HepG2 (cell line): ENCODE results near the gene TAS1R3. TPM values are rescaled to one million over a fixed set of nuclear protein-coding genes. Genes with fewer than 3 reads are reported as not detected.

ENCODE experiments used
- CENPT ChIP-seq: sonication (generic); formaldehyde crosslinking; IDR thresholded peaks from 2 replicates; pipeline ENCODE4 v1.8.0; 2022; ENCODE audit warnings: low read depth, mild to moderate bottlenecking, moderate library complexity, missing genetic modification reagents
- PAXIP1 ChIP-seq: sonication (generic); formaldehyde crosslinking; conservative IDR thresholded peaks from 2 replicates; pipeline ENCODE4 v1.4.0; 2020; ENCODE audit warnings: mild to moderate bottlenecking, missing genetic modification reagents, moderate library complexity
- POGK ChIP-seq: sonication (generic); formaldehyde crosslinking; conservative IDR thresholded peaks from 2 replicates; pipeline ENCODE4 v1.8.0; 2022; ENCODE audit warnings: mild to moderate bottlenecking, moderate library complexity, missing genetic modification reagents
- SP5 ChIP-seq: IDR thresholded peaks from 2 replicates; pipeline ENCODE4 v1.6.1; 2016; ENCODE audit warnings: low read depth, borderline replicate concordance
- TEAD2 ChIP-seq: sonication (generic); formaldehyde crosslinking; IDR thresholded peaks from 2 replicates; pipeline ENCODE4 v1.9.0; 2021; ENCODE audit warnings: missing genetic modification reagents
- ZNF263 ChIP-seq: sonication (generic); formaldehyde crosslinking; IDR thresholded peaks from 2 replicates; pipeline ENCODE4 v1.4.0; 2020; ENCODE audit warnings: missing genetic modification reagents
- ZNF572 ChIP-seq: sonication (generic); formaldehyde crosslinking; IDR thresholded peaks from 2 replicates; pipeline ENCODE4 v1.5.1; 2020; ENCODE audit warnings: mild to moderate bottlenecking, missing genetic modification reagents
- ZNF574 ChIP-seq: sonication (generic); formaldehyde crosslinking; IDR thresholded peaks from 2 replicates; pipeline ENCODE4 v1.4.0; 2020; ENCODE audit warnings: missing genetic modification reagents
- ZNF781 ChIP-seq: sonication (generic); formaldehyde crosslinking; IDR thresholded peaks from 2 replicates; pipeline ENCODE4 v1.5.1; 2020; ENCODE audit warnings: borderline replicate concordance, mild to moderate bottlenecking, missing genetic modification reagents; ENCODE audit errors: not compliant biosample characterization
- polyA plus RNA-seq, 8 experiments: library from polyadenylated mRNA; depleted of rRNA in 3 of 8; stranded (reverse) in 7 of 8; unstranded in 1 of 8; fragments of >200 nt; fragmentation: Illumina TruSeq in 4 of 8; extraction: Trizol in 4 of 8; gene quantifications; 2 replicates each; pipeline versions ENCODE4 v1.2.1 to v1.2.3, GENCODE V29; 2011 to 2016; ENCODE audit warnings: low read depth in 4 of 8, missing spikeins in 1 of 8, mixed read lengths in 1 of 8; ENCODE audit not compliant: insufficient read depth in 1 of 8
- total RNA-seq, 5 experiments: library from RNA; depleted of rRNA; stranded (reverse); fragments of >200 nt; fragmentation: Illumina TruSeq; extraction: Trizol; gene quantifications; 2 replicates each; pipeline ENCODE4 v1.2.3, GENCODE V29; 2016; ENCODE audit warnings: low read depth in 1 of 5

TAS1R3 gene
- total and polyA plus RNA-seq, 2 of the 13 experiments (the other 11 are each of a cell fraction or from before 2014, with no cell fraction given) = 0.13 to 0.15 TPM

- TF ChIP-seq PAXIP1 (peak; percentile 41; the same call in 1 of the 2 replicates), TEAD2 (CRISPR knock-in tag) (no peak), ZNF263 (0 out of 2 replicates have a peak, but pooled peaks have one; percentile 15), CENPT (CRISPR knock-in tag) (no peak), ZNF781 (CRISPR knock-in tag) (peak; percentile 23), ZNF572 (no peak), ZNF574 (CRISPR knock-in tag) (0 out of 2 replicates have a peak, but pooled peaks have one; percentile 29), POGK (no peak), SP5 (CRISPR knock-in tag) (0 out of 2 replicates have a peak, but pooled peaks have one; percentile 22)
Observed at GRCh38 chr1:1361982-1362423, 30.9 kb downstream of the TAS1R3 start (continued).
